BJ (cell line): ENCODE results near the gene TESK2. TPM values are rescaled to one million over a fixed set of nuclear protein-coding genes. Genes with fewer than 3 reads are reported as not detected.
"Not testable (repeated sequence)": the region's sequence is repeated elsewhere in the genome, so short reads cannot be mapped to it uniquely, and the experiment has no call there.

Experiments
- CTCF ChIA-PET: fragments of 350-600 bp; formaldehyde crosslinking; extraction: SDS; loops from one replicate; lab custom pipeline; 2021; ENCODE audit warnings: antibody characterized with exemption, inconsistent platforms; lab: Yijun Ruan, JAX
- POLR2A ChIA-PET: fragments of 300-600 bp; sonication (Branson Sonifier 250); formaldehyde crosslinking; extraction: SDS; loops from one replicate; lab custom pipeline; 2021; ENCODE audit warnings: antibody characterized with exemption; lab: Charles Lee
- DNase-seq: peaks from one replicate; pipeline ENCODE4 v3.0.0-alpha.2; 2011; ENCODE audit warnings: low read depth
- H3K27me3 ChIP-seq: 2 replicates; pipeline ENCODE4 v1.6.0; 2011; ENCODE audit warnings: low read length; ENCODE audit not compliant: control insufficient read depth, insufficient read depth
- H3K36me3 ChIP-seq: 2 replicates; pipeline ENCODE4 v1.5.1; 2011; ENCODE audit warnings: low read length; ENCODE audit not compliant: control insufficient read depth, insufficient read depth
- H3K4me3 ChIP-seq: 2 replicates; pipeline ENCODE4 v1.5.1; 2011; ENCODE audit warnings: low read depth, mild to moderate bottlenecking, control low read depth, low read length
- CTCF ChIP-seq: IDR thresholded peaks from 2 replicates; pipeline ENCODE4 v1.5.1; 2011; ENCODE audit warnings: low read depth, mild to moderate bottlenecking, control low read depth, inconsistent platforms, low read length, moderate library complexity; ENCODE audit not compliant: insufficient read depth
- polyA plus RNA-seq: library from polyadenylated mRNA; depleted of rRNA; stranded (reverse); fragments of >200 nt; gene quantifications from 2 replicates; pipeline ENCODE4 v1.2.3, GENCODE V29; 2011

The TESK2 gene
- polyA plus RNA-seq, 1 experiment, result 2.5 TPM

DNA sequence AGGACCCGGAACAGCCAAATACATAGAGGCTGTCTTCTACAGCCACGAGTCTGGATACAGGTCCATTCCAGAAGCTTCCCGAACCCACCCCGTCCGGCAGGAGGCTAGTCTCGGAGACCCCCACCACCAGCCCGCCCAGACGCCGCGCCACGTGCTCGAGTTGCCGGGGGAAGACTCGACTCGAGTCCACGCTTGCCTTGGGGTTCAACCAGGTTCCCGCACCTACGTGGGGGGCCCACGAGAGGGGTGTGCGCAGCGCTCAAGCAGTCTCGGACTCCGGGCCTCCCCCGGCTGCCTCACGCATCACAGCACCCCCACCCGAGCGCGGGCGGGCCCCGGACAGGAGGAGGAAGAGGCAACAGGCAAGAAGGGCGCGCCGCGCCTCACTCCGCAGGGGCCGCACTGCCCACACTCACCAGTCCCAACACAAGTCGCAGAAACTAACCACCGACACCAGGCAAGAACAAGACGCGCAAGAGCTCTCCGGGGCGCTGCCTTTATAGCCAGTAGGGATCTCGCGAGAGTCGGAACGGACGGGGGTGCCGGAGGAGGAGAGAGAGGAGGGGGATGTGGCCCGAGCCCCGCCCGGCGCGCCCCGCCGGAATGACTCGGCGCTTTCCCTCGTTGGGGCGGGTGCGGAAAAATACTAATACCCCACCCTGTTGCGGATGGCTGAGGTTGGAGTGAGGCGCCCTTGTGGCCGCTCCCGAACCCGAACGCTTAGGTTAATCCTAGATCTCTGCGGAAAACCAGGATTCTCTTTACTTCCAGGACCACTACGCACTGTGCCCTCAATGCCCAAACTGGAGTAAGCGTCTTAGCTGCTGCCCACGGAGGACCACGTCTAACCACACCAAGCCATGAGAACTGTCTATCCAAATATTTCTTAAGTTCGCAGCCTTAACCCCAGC, 30.7 kb upstream of the TESK2 start, which contains the start of gene PRDX1:
TSS of gene PRDX1 (minus strand) at position 472 of the 911 bp plus-strand sequence. CDS start 2,841 bp downstream, outside the sequence.
- ChIA-PET POLR2A (interaction anchor here (0.6 to 1.8 kb wide), 11 partner anchors 8 to 703 kb away, joined by 3 to 13 read pairs (median 3); partner anchors contain the start of genes AKR1A1, GPBP1L1, MMACHC and NASP), CTCF (interaction anchor here (0.7 to 2.4 kb wide), 8 partner anchors 9 to 160 kb away, joined by 3 to 10 read pairs (median 3); no protein-coding TSS in a partner anchor)
- TF ChIP-seq CTCF, result peak; percentile 33; the same call in 1 of the 2 replicates
- no peaks in the 10 kb centered on the region for H3K27me3 ChIP-seq
- peaks cover 7% of the 10 kb centered on the region for H3K36me3 ChIP-seq
- peak within 1 kb of the TSS; percentile 71 for H3K4me3 ChIP-seq
- DNase-seq, result peak; percentile 75

- POLR2A ChIA-PET, result interaction anchor here (0.6 to 0.7 kb wide), 2 partner anchors 559 to 768 kb away, joined by 4 to 26 read pairs; no protein-coding TSS in a partner anchor
- DNase-seq, H3K36me3 ChIP-seq, H3K4me3 ChIP-seq, H3K27me3 ChIP-seq: not testable (repeated sequence)
- CTCF ChIA-PET, result interaction anchor here (4.7 kb wide), 1 partner anchor 50 kb away, joined by 32 read pairs; no protein-coding TSS in a partner anchor
These were observed 28.8 kb upstream of the TESK2 start for GRCh38 chr1:45519774-45520173.

DNA sequence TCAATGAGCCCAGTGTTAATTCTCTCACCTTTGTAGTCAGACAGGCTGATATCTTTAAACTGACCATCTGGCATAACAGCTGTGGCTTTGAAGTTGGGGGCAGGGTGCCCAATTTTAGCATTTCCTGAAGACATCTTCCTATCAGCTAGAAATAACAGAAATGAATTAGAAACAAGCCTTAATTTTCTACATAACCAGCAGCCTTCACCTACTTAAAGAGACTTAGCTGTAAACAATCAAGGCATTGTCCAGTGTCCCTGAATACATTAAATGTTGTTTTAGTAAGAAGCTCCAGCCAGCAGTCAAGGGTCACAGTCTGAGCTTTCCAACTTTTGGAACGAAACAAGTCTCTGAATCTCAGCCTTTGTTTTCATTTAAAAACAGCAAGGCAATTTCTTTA, 27.9 kb upstream of the TESK2 start:
- TF ChIP-seq CTCF, result no peak
- Histone ChIP-seq H3K27me3 (no peaks in the 10 kb centered on the region), H3K4me3 (no peak overlapping the region), H3K36me3 (peaks cover 12% of the 10 kb centered on the region)
- CTCF ChIA-PET, result interaction anchor here (0.6 to 4.7 kb wide), 5 partner anchors 10 to 506 kb away, joined by 3 to 32 read pairs (median 3); partner anchors contain the start of genes CCDC163 and MMACHC
- no peak for DNase-seq
- POLR2A ChIA-PET, result interaction anchor here (0.5 kb wide), 1 partner anchor 14 kb away, joined by 4 read pairs; no protein-coding TSS in a partner anchor

GRCh38 chr1:45518366-45518765, 27.4 kb upstream of the TESK2 start:
- H3K36me3 ChIP-seq, result peaks cover 12% of the 10 kb centered on the region
- not testable (repeated sequence) for H3K27me3 ChIP-seq, DNase-seq, H3K4me3 ChIP-seq
- CTCF ChIA-PET, result interaction anchor here (0.6 to 4.7 kb wide), 6 partner anchors 10 to 506 kb away, joined by 3 to 32 read pairs (median 3); partner anchors contain the start of genes CCDC163 and MMACHC
- POLR2A ChIA-PET, result interaction anchor here (0.5 kb wide), 1 partner anchor 15 kb away, joined by 4 read pairs; no protein-coding TSS in a partner anchor

DNA sequence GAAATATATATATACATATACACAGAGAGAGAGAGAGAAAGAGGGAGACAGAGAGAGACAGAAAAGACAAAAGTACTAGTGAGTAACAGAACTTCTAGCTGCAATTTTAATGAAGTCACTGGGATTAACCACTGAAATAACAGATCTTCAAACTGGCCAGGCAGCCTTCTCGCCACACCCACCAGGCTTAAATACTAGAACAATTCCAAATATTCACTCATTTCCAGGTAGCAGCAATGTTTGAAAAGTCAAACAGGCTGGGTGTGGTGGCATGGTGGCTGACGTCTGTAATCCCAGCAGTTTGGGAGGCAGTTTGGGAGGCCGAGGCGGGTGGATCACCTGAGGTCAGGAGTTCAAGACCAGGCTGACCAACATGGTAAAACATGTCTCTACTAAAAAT, 25.5 kb upstream of the TESK2 start:
- CTCF ChIA-PET, result interaction anchor here (4.7 kb wide), 1 partner anchor 53 kb away, joined by 32 read pairs; no protein-coding TSS in a partner anchor
- Histone ChIP-seq H3K36me3 (peaks cover 21% of the 10 kb centered on the region), H3K4me3 (no peak overlapping the region), H3K27me3 (no peaks in the 10 kb centered on the region)
- POLR2A ChIA-PET, result no interaction called here
- TF ChIP-seq CTCF, result no peak
- DNase-seq, result no peak
